GM12878 (cell line): ENCODE measurements around the gene OSBP.

Source experiments
- CHD2 ChIP-seq: IDR thresholded peaks from 2 replicates; pipeline ENCODE4 v1.6.1; 2011; ENCODE audit warnings: low read depth, low read length, improper control_type of control experiment, borderline replicate concordance
- RAD51 ChIP-seq: fragments of 450-650 bp; IDR thresholded peaks from 2 replicates; pipeline ENCODE4 v1.6.1; 2016; ENCODE audit warnings: moderate library complexity, mild to moderate bottlenecking, inconsistent platforms

- TF ChIP-seq CHD2, result no peak
- TF ChIP-seq RAD51, result no peak
Measured at GRCh38 chr11:59534676-59535075, 80.9 kb downstream of the OSBP start.
